OCI-LY1 (cell line): ENCODE measurements around the gene OR1F1.

Source experiments
- H2AFZ ChIP-seq: fragments of 200-600 bp; sonication (generic), shearing (Covaris generic); 2 replicates; pipeline ENCODE4 v1.6.0; 2014; ENCODE audit warnings: antibody characterized with exemption, mild to moderate bottlenecking, low read length
- H3F3A ChIP-seq: fragments of 200-600 bp; sonication (generic), shearing (Covaris generic); 2 replicates; pipeline ENCODE4 v1.6.0; 2014; ENCODE audit warnings: mild to moderate bottlenecking, antibody characterized with exemption, low read length, moderate library complexity; ENCODE audit not compliant: insufficient read depth
- H3K27ac ChIP-seq: fragments of 200-600 bp; sonication (generic); 2 replicates; pipeline ENCODE4 v1.5.1; 2014; ENCODE audit warnings: low read length, mixed run types, mild to moderate bottlenecking, low read depth; ENCODE audit not compliant: poor library complexity, severe bottlenecking
- H3K27me3 ChIP-seq: fragments of 200-600 bp; sonication (generic); 2 replicates; pipeline ENCODE4 v1.6.0; 2014; ENCODE audit warnings: antibody characterized with exemption, mild to moderate bottlenecking, low read length, moderate library complexity; ENCODE audit not compliant: insufficient read depth
- H3K36me3 ChIP-seq: fragments of 200-600 bp; sonication (generic); 2 replicates; pipeline ENCODE4 v1.6.1; 2014; ENCODE audit warnings: mild to moderate bottlenecking, antibody characterized with exemption, low read length, moderate library complexity, mixed read lengths; ENCODE audit not compliant: insufficient read depth
- H3K4me1 ChIP-seq: fragments of 200-600 bp; sonication (generic); 2 replicates; pipeline ENCODE4 v1.5.1; 2014; ENCODE audit warnings: mild to moderate bottlenecking, low read length, moderate library complexity; ENCODE audit not compliant: insufficient read depth, severe bottlenecking
- H3K4me2 ChIP-seq: fragments of 200-600 bp; sonication (generic), shearing (Covaris generic); 2 replicates; pipeline ENCODE4 v1.6.1; 2014; ENCODE audit warnings: low read length
- H3K4me3 ChIP-seq: fragments of 200-600 bp; sonication (generic); 2 replicates; pipeline ENCODE4 v1.5.1; 2014; ENCODE audit warnings: low read length, low read depth, mild to moderate bottlenecking, mixed read lengths; ENCODE audit not compliant: poor library complexity, severe bottlenecking
- H3K79me2 ChIP-seq: fragments of 200-600 bp; shearing (Covaris generic); 2 replicates; pipeline ENCODE4 v1.6.1; 2016; ENCODE audit warnings: mixed run types, low read length, mixed read lengths; ENCODE audit not compliant: insufficient read depth
- H3K9ac ChIP-seq: fragments of 200-600 bp; sonication (generic), shearing (Covaris generic); 2 replicates; pipeline ENCODE4 v1.6.1; 2014; ENCODE audit warnings: mild to moderate bottlenecking, low read length, mixed read lengths
- H3K9me2 ChIP-seq: fragments of 200-600 bp; sonication (generic), shearing (Covaris generic); 2 replicates; pipeline ENCODE4 v1.6.1; 2014; ENCODE audit warnings: low read depth, mild to moderate bottlenecking, low read length, mixed read lengths
- H3K9me3 ChIP-seq: fragments of 200-600 bp; shearing (Covaris generic); 2 replicates; pipeline ENCODE4 v1.6.1; 2014; ENCODE audit warnings: low read length, mixed read lengths
- H4K20me1 ChIP-seq: fragments of 200-600 bp; sonication (generic), shearing (Covaris generic); 2 replicates; pipeline ENCODE4 v1.6.0; 2016; ENCODE audit warnings: mild to moderate bottlenecking, low read length; ENCODE audit not compliant: insufficient read depth
- EZH2 ChIP-seq: fragments of 200-600 bp; sonication (generic), shearing (Covaris generic); IDR thresholded peaks from 2 replicates; pipeline ENCODE4 v1.8.0; 2017; ENCODE audit warnings: borderline replicate concordance, mixed run types, mild to moderate bottlenecking, antibody characterized with exemption, low read length, moderate library complexity, mixed read lengths
- TF ChIP-seq, protein P1 (sequence below): fragments of 200-600 bp; sonication (generic), shearing (Covaris generic); IDR thresholded peaks from 2 replicates; pipeline ENCODE4 v1.5.1; 2017; ENCODE audit warnings: mild to moderate bottlenecking, antibody characterized with exemption, low read length, moderate library complexity, mixed read lengths

Gene OR1F1

DNA sequence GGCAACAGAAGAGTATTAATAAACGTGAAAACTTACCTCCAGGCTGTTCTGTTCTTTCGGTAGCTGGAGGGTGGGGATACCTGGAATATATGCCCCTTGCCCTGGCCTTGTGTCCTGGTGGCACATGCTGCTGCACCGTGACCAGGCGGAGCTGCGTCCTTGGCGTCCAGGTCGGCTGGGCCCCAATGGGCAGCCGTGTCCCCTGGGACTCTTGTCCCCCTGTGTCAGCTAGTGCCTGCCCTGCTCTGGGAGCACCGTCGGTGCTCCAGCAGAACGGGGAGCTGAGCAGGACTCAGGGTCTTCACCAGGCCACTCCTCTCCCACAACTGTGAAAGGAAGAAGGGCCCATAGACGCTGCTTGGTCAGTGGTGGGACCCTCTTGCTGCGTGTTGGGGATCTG lies 45.2 kb upstream of the OR1F1 start:
- Histone ChIP-seq H4K20me1 (no peaks in the 10 kb centered on the region), H3K9me3 (no peaks in the 10 kb centered on the region), H3K79me2 (no peaks in the 10 kb centered on the region), H2AFZ (no peak overlapping the region), H3K4me1 (no peaks in the 10 kb centered on the region), H3K36me3 (peaks cover 17% of the 10 kb centered on the region), H3K9ac (no peak overlapping the region), H3K9me2 (no peaks in the 10 kb centered on the region), H3F3A (no peaks in the 10 kb centered on the region), H3K27me3 (peaks cover 16% of the 10 kb centered on the region; the same call in 1 of the 2 replicates), H3K27ac (no peak overlapping the region), H3K4me3 (no peak overlapping the region), H3K4me2 (no peak overlapping the region)
- TF ChIP-seq, protein P1, sequence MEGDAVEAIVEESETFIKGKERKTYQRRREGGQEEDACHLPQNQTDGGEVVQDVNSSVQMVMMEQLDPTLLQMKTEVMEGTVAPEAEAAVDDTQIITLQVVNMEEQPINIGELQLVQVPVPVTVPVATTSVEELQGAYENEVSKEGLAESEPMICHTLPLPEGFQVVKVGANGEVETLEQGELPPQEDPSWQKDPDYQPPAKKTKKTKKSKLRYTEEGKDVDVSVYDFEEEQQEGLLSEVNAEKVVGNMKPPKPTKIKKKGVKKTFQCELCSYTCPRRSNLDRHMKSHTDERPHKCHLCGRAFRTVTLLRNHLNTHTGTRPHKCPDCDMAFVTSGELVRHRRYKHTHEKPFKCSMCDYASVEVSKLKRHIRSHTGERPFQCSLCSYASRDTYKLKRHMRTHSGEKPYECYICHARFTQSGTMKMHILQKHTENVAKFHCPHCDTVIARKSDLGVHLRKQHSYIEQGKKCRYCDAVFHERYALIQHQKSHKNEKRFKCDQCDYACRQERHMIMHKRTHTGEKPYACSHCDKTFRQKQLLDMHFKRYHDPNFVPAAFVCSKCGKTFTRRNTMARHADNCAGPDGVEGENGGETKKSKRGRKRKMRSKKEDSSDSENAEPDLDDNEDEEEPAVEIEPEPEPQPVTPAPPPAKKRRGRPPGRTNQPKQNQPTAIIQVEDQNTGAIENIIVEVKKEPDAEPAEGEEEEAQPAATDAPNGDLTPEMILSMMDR: no peak
- no peak for TF ChIP-seq EZH2

DNA sequence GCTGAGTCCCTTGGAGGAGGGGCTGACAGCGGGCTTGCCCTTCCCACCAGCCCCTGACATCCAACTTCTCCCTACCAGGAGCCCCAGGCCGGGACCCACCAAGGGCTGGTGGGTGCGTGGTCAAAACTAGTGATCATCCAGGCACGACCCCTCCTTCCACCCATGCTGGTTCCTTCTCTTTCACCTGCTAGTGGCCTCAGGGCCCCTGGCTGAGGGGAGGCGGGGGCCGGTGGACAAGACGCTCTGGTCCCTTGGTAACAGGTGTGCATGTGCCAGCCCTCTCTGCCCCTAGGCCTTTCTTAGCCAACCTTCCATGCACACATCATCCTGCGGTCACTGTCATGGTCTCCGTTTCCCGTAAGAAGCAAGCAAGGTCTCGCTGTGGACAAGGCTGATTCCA lies 44.8 kb upstream of the OR1F1 start:
- Histone ChIP-seq H3K9ac (no peak overlapping the region), H4K20me1 (no peaks in the 10 kb centered on the region), H2AFZ (no peak overlapping the region), H3K27ac (no peak overlapping the region), H3K27me3 (peaks cover 16% of the 10 kb centered on the region; the same call in 1 of the 2 replicates), H3K9me2 (no peaks in the 10 kb centered on the region), H3F3A (no peaks in the 10 kb centered on the region), H3K4me3 (no peak overlapping the region), H3K36me3 (peaks cover 17% of the 10 kb centered on the region), H3K79me2 (no peaks in the 10 kb centered on the region), H3K4me2 (no peak overlapping the region), H3K4me1 (no peaks in the 10 kb centered on the region), H3K9me3 (no peaks in the 10 kb centered on the region)
- no peak for TF ChIP-seq EZH2
- TF ChIP-seq, protein P1: no peak

DNA sequence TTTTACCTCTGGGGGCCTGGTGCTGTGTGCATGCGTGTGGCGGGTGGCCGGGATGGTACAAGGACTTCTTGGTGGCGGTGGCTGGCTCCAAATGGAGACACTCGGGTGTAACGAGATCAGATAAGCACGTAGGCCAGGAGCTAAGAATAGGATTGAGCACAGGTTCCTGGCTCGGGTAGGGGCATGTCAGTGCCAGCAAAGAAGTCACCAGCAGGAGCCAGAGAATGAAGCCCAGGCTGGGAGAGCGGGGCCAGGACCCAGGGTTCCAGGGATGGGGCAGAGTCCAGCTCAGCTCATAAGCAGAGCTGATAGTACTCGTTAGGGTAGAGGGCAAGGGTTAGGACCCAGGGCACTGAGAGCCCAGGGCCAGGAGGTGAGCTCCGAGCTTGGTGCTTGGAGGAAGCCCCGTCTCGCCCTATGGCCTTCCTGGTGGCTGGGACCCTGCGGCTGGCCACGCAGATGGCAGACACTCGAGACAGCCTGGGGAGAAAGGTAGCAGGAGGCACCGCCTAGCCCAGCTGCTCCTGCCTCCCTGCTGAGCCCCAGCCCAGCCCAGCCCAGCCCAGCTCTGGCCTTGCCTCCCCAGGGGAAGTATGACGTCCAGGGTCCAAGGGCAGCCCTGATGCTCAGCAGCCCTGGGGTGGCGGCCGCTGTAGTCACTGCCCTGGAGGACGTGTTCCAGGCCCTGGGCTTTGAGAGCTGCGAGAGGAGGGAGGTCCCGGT lies 44.2 kb upstream of the OR1F1 start:
- Histone ChIP-seq H3K9me2 (no peaks in the 10 kb centered on the region), H3F3A (no peaks in the 10 kb centered on the region), H4K20me1 (no peaks in the 10 kb centered on the region), H3K4me2 (no peak overlapping the region), H3K27me3 (peaks cover 16% of the 10 kb centered on the region; the same call in 1 of the 2 replicates), H3K36me3 (peaks cover 17% of the 10 kb centered on the region), H3K27ac (no peak overlapping the region), H2AFZ (no peak overlapping the region), H3K4me3 (no peak overlapping the region), H3K4me1 (no peaks in the 10 kb centered on the region), H3K79me2 (no peaks in the 10 kb centered on the region), H3K9ac (no peak overlapping the region), H3K9me3 (no peaks in the 10 kb centered on the region)
- TF ChIP-seq EZH2: no peak
- TF ChIP-seq, protein P1: no peak
